Gastrocnemius medialis (tissue), 4 donors: ENCODE results near the gene OCA2. TPM values are rescaled to one million over a fixed set of nuclear protein-coding genes. Genes with fewer than 3 reads are reported as not detected.
"Not testable (repeated sequence)": the region's sequence is repeated elsewhere in the genome, so short reads cannot be mapped to it uniquely, and the experiment has no call there.

Experiments used
- ATAC-seq, 2 donors: fragments of 150-250 bp; one replicate each; pipeline ENCODE4 v1.9.1; 2016
- DNase-seq, 2 donors: peaks; one replicate each; pipeline ENCODE4 v3.0.0-alpha.2; 2019
- H3K27ac ChIP-seq, 4 donors: fragments of 200-600 bp; sonication (generic); 1 replicate in 1 of 4; 2 replicates in 3 of 4; pipeline ENCODE4 v1.5.1; 2016 to 2018; ENCODE audit warnings: mild to moderate bottlenecking in 2 of 4, moderate library complexity in 1 of 4
- H3K27me3 ChIP-seq, 3 donors: fragments of 200-600 bp; sonication (generic) in 2 of 3; 1 replicate in 1 of 3; 2 replicates in 2 of 3; pipeline versions ENCODE4 v1.5.1 to v1.6.0; 2016 to 2019; ENCODE audit warnings: mild to moderate bottlenecking in 1 of 3, moderate library complexity in 1 of 3
- H3K36me3 ChIP-seq, 2 donors: fragments of 200-600 bp; sonication (generic) in 1 of 2; one replicate each; pipeline ENCODE4 v1.5.1; 2017 to 2018
- H3K4me1 ChIP-seq, 2 donors: fragments of 200-600 bp; sonication (generic) in 1 of 2; one replicate each; pipeline ENCODE4 v1.5.1; 2016 to 2017; ENCODE audit warnings: mild to moderate bottlenecking in 2 of 2
- H3K4me3 ChIP-seq, 4 donors: fragments of 200-600 bp; sonication (generic) in 3 of 4; 1 replicate in 1 of 4; 2 replicates in 3 of 4; pipeline ENCODE4 v1.5.1; 2016 to 2019; ENCODE audit warnings: mild to moderate bottlenecking in 2 of 4
- H3K9me3 ChIP-seq, 3 donors: fragments of 200-600 bp; sonication (generic) in 2 of 3; 1 replicate in 1 of 3; 2 replicates in 2 of 3; pipeline ENCODE4 v1.5.1; 2016 to 2019
- POLR2A ChIP-seq, 2 donors: fragments of 450-650 bp; IDR thresholded peaks; one replicate each; pipeline ENCODE4 v1.6.1; 2017; ENCODE audit warnings: antibody characterized with exemption in 2 of 2, mild to moderate bottlenecking in 2 of 2, moderate library complexity in 2 of 2
- in situ Hi-C, 4 donors: fragments of 200-750 bp; cut with MboI; loops; one replicate each; pipeline versions ENCODE4 v1.15.0 to v1.8.0; 2017; ENCODE audit warnings: low sequenced_read_pairs in 4 of 4
- intact Hi-C: fragments of 100-400 bp; cut with DNase I; formaldehyde crosslinking; loops from one replicate; pipeline ENCODE4 v1.15.1; 2023; ENCODE audit warnings: low total_unique reads
- total RNA-seq, 4 donors: library from RNA; depleted of rRNA; stranded (reverse); fragments of >200 nt; gene quantifications; one replicate each; pipeline versions ENCODE4 v1.1.0 to v1.2.3, GENCODE V29; 2016
- TF ChIP-seq, protein P1 (sequence below), 5 experiments: fragments of 450-650 bp in 3 of 5; fragments of 200-600 bp in 2 of 5; sonication (generic) in 2 of 5; IDR thresholded peaks in 4 of 5; conservative IDR thresholded peaks in 1 of 5; 1 replicate in 4 of 5; 2 replicates in 1 of 5; pipeline ENCODE4 v1.5.1; 2016 to 2019; ENCODE audit warnings: antibody characterized with exemption in 5 of 5, mild to moderate bottlenecking in 3 of 5, moderate library complexity in 3 of 5

Gene OCA2
- total RNA-seq, 4 donors from 2014 or later: 0.16 to 0.63 (median 0.41) TPM; not detected in 1

DNA sequence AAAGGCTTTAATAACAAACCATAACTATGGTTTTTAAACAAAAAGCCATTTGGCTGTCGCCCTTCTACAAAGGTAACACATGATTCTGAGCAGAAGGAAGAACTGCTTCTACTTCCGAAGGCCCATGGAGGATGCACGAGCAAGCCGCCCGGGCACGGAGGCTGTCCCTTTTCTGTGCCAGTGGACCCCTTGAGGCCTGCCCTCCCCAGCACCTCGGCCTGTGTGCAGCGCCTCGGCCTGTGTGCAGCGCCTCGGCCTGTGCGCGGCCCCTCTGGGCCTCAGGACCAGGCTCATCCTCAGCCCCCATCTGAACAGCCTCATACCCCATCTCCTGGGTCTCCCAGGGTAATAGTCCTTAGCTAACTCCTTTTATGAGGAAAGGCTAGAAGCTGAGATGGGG lies 329.5 kb downstream of the OCA2 start:
- Histone ChIP-seq H3K9me3 (no peaks in the 10 kb centered on the region), H3K36me3 (no peaks in the 10 kb centered on the region), H3K4me3 (no peak overlapping the region), H3K27me3 (no peaks in the 10 kb centered on the region), H3K27ac (no peak overlapping the region), H3K4me1 (no peaks in the 10 kb centered on the region)
- in situ Hi-C loops: no loop called here
- TF ChIP-seq POLR2A (IDR thresholded peaks at IDR 0.05): no peak
- TF ChIP-seq, protein P1, sequence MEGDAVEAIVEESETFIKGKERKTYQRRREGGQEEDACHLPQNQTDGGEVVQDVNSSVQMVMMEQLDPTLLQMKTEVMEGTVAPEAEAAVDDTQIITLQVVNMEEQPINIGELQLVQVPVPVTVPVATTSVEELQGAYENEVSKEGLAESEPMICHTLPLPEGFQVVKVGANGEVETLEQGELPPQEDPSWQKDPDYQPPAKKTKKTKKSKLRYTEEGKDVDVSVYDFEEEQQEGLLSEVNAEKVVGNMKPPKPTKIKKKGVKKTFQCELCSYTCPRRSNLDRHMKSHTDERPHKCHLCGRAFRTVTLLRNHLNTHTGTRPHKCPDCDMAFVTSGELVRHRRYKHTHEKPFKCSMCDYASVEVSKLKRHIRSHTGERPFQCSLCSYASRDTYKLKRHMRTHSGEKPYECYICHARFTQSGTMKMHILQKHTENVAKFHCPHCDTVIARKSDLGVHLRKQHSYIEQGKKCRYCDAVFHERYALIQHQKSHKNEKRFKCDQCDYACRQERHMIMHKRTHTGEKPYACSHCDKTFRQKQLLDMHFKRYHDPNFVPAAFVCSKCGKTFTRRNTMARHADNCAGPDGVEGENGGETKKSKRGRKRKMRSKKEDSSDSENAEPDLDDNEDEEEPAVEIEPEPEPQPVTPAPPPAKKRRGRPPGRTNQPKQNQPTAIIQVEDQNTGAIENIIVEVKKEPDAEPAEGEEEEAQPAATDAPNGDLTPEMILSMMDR (IDR thresholded peaks at IDR 0.05 in 4 of 5, conservative IDR thresholded peaks at IDR 0.05 in 1 of 5): no peak
- ATAC-seq: no peak
- no peak for DNase-seq
- intact Hi-C loops: no loop called here

DNA sequence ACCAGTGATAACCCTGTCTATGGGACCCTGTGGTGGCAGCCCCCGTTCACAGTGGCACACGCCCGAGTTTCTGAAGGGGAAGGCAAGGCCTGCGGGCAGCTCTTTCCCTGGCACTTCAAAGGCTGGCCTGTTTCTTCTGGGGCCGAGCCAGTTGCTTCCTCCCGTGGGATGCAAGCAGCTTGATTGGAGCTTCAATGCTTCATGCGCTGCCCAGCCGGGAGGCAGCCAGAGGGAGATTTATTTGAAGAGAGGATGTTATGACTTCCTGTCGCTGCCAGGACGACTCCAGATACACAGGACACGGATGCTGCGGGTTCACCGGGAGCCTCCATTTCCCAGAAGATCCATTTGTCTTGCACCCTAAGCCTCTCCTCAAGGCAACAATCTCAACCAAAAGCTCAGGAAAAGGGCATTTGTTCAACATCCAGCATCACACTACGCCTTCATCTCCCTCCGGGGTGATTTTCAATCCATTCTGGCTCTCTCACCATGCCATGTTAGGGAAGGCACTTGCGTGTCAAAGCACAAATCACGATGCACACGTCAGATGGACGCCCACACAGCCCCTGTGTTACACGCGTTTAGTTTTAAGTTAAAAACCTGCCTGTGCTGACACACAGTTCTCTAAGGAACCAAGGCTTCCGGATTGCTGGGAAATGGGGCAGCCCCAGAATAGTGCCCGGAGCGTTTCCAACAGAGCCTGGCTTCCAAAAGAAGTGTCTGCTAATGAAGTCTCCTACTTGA lies 330.2 kb downstream of the OCA2 start:
- H3K4me3 ChIP-seq: no peak overlapping the region
- TF ChIP-seq, protein P1 (IDR thresholded peaks at IDR 0.05 in 4 of 5, conservative IDR thresholded peaks at IDR 0.05 in 1 of 5): no peak
- no peak for TF ChIP-seq POLR2A (IDR thresholded peaks at IDR 0.05)
- H3K27ac ChIP-seq: no peak overlapping the region
- in situ Hi-C loops: no loop called here
- intact Hi-C loops: no loop called here
- H3K9me3 ChIP-seq: no peaks in the 10 kb centered on the region
- no peaks in the 10 kb centered on the region for H3K36me3 ChIP-seq
- DNase-seq (no peak), ATAC-seq (no peak)
- no peaks in the 10 kb centered on the region for H3K27me3 ChIP-seq
- no peaks in the 10 kb centered on the region for H3K4me1 ChIP-seq

DNA sequence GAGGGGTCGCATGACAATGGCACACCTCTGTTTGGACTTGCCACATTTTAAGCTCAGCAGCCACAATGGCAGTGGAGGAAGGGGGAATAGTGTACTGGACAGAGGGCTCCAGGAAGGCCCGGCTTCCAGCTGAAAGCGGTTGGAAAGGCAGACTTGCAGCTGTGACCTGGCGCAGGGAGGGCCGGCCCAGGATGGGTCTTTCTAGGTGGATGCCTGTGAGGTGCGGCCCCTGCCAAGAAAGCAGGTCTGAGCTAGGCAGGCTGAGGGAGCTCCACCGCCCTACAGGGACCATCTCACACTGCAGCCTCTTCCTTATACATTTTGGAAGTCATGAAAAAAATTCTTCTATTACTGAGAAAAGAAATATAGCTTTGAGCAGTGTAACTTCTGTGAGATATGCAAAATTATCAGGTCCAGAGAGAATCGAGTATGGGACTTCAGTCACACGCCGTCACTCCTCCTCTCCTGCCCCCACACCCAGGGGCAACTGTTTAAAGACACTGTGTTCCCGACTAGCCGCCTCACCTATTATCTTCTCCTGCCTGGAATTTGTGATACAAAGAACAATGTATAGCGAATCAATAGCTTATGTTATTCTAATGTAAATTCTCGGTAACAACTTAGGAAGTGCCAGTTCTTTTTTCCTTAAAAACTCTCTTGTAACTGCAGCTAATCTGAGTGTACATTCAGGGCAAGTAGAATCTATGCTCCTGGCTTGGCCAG lies 331.0 kb downstream of the OCA2 start:
- intact Hi-C loops (no loop called here), in situ Hi-C loops (no loop called here)
- ATAC-seq: no peak
- Histone ChIP-seq H3K4me1 (no peaks in the 10 kb centered on the region), H3K27me3 (no peaks in the 10 kb centered on the region), H3K9me3 (no peaks in the 10 kb centered on the region), H3K27ac (no peak overlapping the region), H3K36me3 (no peaks in the 10 kb centered on the region), H3K4me3 (no peak overlapping the region)
- TF ChIP-seq, protein P1 (IDR thresholded peaks at IDR 0.05 in 4 of 5, conservative IDR thresholded peaks at IDR 0.05 in 1 of 5): no peak
- TF ChIP-seq POLR2A (IDR thresholded peaks at IDR 0.05): no peak
- DNase-seq: no peak

DNA sequence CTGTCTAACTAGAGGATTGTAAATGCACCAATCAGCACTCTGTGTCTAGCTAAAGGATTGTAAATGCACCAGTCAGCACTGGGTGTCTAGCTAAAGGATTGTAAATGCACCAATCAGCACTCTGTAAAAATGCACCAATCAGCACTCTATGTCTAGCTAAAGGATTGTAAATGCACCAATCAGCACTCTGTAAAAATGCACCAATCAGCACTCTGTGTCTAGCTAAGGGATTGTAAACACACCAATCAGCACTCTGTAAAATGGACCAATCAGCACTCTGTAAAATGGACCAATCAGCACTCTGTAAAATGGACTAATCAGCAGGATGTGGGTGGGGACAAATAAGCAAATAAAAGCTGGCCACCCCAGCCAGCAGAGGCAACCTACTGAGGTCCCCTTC lies 331.7 kb downstream of the OCA2 start:
- H3K27me3 ChIP-seq, in situ Hi-C loops, intact Hi-C loops, H3K4me1 ChIP-seq, ATAC-seq, H3K9me3 ChIP-seq, H3K36me3 ChIP-seq, DNase-seq, H3K4me3 ChIP-seq, H3K27ac ChIP-seq: not testable (repeated sequence)

DNA sequence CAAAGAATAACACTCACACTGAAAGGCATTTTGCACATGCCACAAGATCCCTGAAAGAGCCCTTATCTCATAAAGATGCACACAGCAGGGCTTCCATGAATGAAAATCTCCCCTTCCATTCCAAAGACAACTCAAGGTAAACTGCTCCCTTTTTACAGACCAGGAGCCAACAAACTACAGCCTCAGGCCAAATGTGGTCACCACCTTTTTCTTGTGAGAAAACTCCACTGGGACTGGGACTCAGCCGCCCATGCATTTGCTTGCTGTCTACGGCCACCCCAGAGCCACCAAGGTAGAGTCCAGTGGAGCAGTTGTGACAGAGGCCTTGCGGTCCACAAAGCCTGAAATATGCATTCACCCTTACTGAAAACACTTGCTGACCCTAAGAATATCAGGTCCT lies 334.8 kb downstream of the OCA2 start:
- DNase-seq (no peak), ATAC-seq (no peak)
- in situ Hi-C loops (no loop called here), intact Hi-C loops (no loop called here)
- TF ChIP-seq, protein P1 (IDR thresholded peaks at IDR 0.05 in 4 of 5, conservative IDR thresholded peaks at IDR 0.05 in 1 of 5): no peak
- no peak for TF ChIP-seq POLR2A (IDR thresholded peaks at IDR 0.05)
- Histone ChIP-seq H3K9me3 (no peaks in the 10 kb centered on the region), H3K36me3 (no peaks in the 10 kb centered on the region), H3K27ac (no peak overlapping the region), H3K27me3 (no peaks in the 10 kb centered on the region), H3K4me3 (no peak overlapping the region), H3K4me1 (no peaks in the 10 kb centered on the region)
